ENCODE results near the gene MLF1.

Gene MLF1

DNA sequence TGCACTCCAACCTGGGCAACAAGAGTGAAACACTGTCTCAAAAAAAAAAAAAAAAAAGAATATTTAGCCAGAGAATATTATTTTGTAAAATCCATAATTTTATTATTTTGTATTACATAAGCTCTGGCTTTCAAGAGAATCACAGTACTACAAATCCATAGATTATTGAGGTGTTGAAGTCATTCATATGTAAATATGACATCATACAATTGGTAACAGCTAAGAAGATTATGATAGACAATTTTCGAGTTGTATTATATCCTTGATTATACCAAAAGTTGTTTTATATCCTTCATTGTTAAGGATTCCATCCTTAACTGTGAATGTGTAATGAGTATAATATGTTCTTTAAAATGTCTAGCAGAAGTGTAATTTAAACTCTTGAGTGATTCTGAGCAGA is 3.7 kb downstream of the MLF1 start:
- TF ChIP-seq CTCF (IDR thresholded peaks at IDR 0.05) = no peak
- Histone ChIP-seq H3K27ac (no peak overlapping the region), H3K4me3 (no peak overlapping the region)
- no peak for DNase-seq (ENCODE audit: low spot score)

GRCh38 chr3:158590223-158590622 is 19.2 kb downstream of the MLF1 start:
- H3K4me3 ChIP-seq = no peak overlapping the region
- no peak for DNase-seq (ENCODE audit: low spot score)
- no peak for TF ChIP-seq CTCF (IDR thresholded peaks at IDR 0.05)
- H3K27ac ChIP-seq = no peak overlapping the region

DNA sequence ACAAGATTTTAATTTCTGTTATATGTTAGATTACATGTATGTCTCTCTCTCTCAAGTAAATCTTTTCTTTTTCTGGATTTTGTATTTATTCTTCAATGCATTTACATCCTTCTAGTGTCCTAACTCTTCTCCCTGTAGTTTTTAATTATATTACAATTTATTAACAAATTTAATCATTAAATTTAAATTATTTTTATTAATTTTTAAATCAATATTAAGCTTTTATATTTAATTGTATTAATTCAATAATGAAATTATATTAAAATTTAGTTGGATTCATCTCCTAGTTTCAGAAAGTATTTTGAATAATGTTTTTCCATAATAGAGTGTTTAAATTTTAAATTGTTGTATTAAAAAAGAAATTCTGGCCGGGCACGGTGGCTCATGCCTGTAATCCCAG is 29.8 kb downstream of the MLF1 start:
- DNase-seq (ENCODE audit: low spot score) = no peak
- Histone ChIP-seq H3K4me3 (no peak overlapping the region), H3K27ac (no peak overlapping the region)
- no peak for TF ChIP-seq CTCF (IDR thresholded peaks at IDR 0.05)

DNA sequence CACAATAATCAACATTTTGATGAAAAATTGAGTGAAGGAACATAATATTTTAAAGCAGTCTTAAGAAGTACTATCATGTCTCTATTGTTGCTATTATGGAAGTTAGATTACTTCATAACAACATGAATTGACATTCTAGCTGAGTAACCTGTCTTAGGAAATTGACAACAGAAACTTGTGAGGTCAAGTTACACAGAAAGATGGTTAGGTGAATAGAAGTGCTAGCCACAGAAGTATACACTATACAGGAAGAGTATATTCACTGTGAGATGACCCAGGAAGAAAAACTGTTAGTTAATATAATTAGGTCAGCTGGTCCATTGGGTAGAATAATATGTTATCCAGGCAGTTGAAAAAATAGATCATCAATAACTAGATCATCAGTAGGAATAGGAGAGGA is 31.2 kb downstream of the MLF1 start:
- TF ChIP-seq CTCF (IDR thresholded peaks at IDR 0.05) = no peak
- no peak for DNase-seq (ENCODE audit: low spot score)
- Histone ChIP-seq H3K27ac (no peak overlapping the region), H3K4me3 (no peak overlapping the region)

DNA sequence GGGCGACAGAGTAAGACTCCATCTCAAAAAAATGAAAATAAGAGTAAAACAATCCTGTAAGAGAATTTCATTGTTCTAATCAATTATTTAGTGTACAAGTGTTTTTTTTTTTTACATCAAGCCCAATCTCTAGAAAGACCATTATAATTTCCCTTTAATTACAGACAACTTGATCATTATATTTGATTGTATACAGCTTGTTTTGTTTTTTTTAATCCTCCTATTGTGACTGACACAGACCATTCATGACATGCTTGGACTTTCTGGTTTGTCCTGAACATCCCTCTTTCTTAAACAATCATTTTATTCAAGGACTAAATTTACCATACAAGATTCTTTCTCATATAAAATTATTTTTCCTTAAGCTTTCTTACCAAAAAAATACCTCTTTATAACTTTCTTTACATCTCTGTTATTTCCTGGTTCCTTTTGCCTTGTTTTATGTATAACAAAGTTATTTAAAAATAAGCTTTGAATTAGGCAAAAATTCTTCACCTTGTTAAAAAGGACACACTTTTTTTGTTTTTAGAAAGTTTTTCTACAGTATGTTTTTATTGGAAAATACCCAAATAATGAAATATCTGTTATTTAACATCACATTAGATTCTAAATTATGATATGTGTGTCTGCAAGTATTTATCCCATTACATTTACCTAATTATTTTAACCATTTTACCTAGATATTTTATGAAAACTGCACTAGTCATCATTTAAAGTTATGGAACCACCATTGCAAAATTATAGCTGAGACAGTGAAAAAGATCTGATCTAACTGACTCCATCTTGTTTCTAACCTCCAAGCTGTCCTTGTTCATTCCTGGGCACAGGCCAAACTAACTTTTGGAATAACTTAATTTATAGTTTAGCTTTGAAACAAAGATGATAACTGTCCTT is 47.2 kb downstream of the MLF1 start:
- no peak for TF ChIP-seq CTCF (IDR thresholded peaks at IDR 0.05)
- Histone ChIP-seq H3K27ac (no peak overlapping the region), H3K4me3 (no peak overlapping the region)
- no peak for DNase-seq (ENCODE audit: low spot score)

DNA sequence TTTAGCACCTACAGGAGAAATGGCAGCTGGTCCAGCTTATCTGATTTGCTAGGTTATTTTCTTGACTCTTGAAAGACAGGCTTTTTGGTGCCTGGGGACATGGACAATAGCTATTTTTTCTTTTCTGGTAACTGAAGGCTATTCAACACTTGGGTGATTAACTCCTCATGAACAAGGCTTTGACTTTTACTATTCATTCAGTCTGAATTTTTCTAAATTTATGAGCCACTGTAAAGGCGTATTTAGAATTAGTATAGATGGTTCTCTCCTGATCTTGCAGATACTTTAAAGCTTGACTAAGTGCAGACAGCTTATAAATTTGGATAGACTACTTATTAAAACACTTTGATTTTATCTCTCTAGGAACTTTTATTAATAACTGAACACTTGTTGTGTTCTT is 54.9 kb downstream of the MLF1 start:
- TF ChIP-seq CTCF (IDR thresholded peaks at IDR 0.05) = no peak
- Histone ChIP-seq H3K27ac (no peak overlapping the region), H3K4me3 (no peak overlapping the region)
- DNase-seq (ENCODE audit: low spot score) = no peak

DNA sequence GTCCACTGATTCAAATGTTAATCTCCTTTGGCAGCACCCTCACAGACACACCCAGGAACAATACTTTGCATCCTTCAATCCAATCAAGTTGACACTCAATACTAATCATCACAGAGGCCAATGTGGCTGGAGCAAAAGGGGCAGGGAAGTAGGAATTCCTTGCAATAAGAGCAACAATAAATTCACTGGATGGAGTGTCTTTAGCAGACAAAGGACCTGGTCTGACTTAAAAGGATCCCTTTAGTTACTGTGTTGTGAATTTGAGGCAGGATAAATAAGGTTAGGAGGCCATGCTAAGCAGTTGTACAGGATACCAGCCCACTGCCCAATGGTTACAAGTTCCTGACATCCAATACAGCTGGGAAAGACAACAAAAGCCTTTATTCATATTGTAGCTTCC is 61.0 kb downstream of the MLF1 start:
- no peak for TF ChIP-seq CTCF (IDR thresholded peaks at IDR 0.05)
- H3K27ac ChIP-seq = no peak overlapping the region
- no peak for DNase-seq (ENCODE audit: low spot score)
- H3K4me3 ChIP-seq = no peak overlapping the region

All from coronary artery (tissue), 2 donors.